Stimulated activated CD8-positive, alpha-beta memory T cell treated with anti-CD3 and anti-CD28 coated beads, Interleukin-12 subunit alpha, Interleukin-12 subunit beta, amount 100 ng/mL, for 4 hours (primary cell): ENCODE results near the gene SGSH.

Source experiments
- DNase-seq: peaks from one replicate; pipeline ENCODE4 v3.0.0-alpha.2; 2020; ENCODE audit warnings: low read depth

The SGSH gene

DNA sequence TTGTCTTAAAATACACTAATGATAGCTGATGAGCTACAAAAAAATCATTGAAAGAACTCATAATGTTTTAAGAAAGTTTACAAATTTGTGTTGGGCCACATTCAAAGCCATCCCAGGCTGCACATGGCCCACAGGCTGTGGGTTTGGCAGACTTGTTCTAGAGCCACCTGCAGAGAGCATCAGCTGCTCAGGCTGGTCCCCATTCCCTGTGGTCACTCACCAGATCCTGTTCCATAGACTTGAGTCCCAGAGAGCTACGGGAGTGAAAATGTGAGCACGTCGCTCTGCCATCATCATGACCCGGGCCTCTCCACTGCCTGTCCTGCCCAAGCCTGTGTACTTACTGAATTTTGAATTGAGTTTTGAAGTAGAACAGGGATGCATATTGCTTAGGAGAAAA, 7.0 kb upstream of the SGSH start:
- no peak for DNase-seq

DNA sequence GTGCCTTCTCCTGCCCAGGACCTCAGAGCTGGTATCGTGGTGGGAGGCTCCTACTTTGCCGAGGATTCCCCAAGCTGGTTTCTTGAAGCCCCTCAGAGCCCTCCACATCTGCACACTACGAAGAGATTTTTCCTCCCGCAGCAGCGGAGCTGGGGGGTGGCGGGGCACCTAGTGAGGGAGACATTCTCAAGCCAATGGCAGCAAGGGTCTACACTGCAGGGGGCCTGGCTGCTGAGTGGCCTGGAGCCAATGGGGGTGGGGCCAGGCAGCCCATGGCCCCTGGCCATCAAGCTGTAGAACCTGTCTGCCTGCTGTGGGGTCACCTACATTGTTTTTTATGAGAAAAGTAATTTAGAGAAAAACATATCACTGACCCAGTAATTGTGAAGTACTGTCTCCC, 5.1 kb upstream of the SGSH start:
- DNase-seq = no peak

DNA sequence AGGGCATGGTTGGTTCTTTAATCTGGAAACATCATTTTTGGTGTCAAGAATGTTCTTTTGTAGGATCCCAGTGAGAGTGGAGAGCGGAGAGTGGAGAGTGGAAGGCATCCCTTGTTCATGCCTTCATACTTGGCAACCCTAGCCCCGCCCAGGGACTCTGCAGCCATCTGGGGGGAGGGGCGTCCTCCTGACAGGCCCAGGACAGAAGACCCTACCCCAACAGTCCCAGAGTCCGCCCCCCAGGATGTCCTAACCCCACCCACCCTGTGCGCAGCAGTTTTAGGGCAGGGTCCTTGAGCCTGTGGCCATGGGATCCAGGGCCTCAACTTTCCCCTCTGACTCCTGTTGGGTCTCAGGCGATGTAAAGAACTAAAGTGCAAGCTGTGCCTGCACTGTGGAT, 4.5 kb upstream of the SGSH start:
- DNase-seq = no peak

DNA sequence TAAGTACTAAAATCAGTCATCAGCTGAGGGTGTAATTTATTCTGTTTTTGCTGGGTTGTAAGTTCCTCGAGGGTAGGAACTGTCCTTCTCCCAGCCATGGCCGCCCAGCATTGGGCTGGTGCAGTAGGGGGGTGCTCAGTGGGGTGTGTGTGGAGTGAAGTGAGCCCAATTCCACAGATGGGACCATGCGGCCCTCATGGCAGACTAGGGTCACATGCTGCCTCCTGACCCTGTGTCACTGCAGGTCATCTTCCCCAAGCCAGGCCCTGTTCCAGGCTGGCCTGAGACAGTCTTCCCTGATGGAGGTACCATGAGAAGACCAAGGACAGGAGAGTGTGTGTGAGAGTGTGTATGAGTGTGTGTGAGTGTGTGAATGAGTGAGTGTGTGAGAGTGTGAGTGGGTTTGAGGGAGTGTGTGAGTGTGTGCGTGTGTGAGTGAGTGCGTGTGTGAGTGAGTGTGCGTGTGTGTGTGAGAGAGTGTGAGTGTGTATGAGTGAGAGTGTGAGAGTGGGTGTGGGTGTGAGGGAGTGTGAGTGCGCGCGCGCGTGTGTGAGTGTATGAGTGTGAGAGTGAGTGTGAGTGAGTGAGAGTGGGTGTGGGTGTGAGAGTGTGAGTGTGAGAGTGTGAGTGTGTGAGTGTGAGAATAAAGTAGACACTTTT, 3.8 kb upstream of the SGSH start:
- no peak for DNase-seq

DNA sequence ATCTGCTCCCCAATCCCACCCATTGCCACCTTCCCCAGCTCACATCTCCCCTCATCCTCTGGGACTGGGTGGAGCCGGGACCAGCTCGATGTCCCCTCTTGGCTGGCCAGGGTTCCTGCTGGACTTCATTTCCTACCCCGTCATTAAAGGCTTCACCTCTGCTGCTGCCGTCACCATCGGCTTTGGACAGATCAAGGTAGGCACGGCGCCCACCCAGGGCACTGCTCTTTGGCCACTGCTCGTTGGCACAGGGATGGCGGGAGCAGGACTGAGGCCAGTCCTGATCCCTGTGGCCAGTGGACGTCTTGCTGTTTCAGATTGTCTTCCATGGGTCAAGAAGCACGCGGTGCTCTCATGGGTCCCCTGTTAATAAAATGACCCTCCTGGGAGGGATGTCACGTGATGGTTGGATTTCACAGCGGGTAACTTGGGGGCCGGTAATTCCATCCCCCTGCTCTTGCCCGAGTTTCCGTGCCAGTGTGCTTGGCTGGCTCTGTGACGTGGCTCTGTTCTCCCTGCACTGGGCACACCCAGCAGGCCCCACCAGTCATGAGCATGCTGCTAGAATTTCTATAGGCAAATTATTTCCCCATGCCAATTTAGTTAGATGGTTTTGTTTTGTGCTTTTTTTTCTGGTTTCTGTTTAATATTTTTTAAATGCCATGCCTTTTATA, 3.1 kb upstream of the SGSH start:
- DNase-seq = no peak

DNA sequence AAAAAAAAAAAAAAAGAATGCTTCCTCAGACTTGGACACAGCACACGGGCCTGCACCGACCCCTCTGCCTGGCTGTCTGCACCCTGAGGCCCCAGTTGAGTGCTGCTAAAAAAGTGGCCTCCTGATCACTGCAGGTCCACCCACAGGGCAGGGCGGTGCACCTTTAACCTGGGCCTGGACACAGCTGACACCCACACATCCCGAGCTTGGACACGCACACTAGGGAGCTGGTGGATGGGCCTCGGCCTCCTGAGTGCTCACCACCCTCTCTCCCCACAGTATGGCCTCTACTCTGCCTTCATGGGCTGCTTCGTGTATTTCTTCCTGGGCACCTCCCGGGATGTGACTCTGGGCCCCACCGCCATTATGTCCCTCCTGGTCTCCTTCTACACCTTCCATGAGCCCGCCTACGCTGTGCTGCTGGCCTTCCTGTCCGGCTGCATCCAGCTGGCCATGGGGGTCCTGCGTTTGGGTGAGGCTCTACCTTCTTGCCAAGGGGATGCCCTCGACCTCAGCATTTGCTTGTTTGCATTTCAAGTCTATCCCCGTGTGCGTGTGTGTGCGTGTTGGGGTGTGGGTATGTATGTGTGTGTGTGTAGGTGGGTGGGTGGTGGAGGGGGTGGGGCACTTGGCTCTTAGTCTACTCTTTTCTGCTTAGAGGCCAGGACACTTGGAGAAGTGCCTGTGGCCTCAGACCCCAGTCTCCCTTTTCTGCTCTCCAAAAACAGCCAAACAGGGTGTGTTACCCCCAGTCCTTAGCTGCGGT, 2.4 kb upstream of the SGSH start:
- no peak for DNase-seq

DNA sequence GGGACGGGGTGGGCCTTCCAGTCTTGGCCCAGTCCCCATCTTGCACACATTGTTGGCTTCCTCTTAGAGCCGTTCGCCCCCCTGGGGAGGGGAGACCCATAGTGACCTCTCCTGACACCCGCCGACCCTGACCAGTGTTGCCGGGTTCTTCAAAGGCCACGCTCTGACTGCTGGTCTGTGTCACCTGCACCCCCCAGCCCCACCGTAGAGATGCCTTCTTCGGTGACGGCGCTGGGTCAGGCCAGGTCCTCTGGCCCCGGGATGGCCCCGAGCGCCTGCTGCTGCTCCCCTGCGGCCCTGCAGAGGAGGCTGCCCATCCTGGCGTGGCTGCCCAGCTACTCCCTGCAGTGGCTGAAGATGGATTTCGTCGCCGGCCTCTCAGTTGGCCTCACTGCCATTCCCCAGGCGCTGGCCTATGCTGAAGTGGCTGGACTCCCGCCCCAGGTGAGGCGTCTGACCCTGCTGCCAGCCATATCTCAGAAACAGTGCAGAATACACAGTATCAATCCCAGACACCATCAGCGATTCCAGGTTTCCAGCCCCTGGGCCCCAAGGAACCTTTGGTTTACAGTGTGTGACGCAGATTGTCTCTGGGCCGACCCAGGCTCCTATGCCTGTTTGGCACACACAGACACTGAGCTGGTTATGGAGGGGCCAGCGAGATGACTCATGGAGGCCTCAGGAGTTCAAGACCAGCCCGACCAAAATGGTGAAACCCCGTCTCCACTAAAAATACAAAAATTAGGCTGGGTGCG, 1.4 kb upstream of the SGSH start:
- DNase-seq = no peak

DNA sequence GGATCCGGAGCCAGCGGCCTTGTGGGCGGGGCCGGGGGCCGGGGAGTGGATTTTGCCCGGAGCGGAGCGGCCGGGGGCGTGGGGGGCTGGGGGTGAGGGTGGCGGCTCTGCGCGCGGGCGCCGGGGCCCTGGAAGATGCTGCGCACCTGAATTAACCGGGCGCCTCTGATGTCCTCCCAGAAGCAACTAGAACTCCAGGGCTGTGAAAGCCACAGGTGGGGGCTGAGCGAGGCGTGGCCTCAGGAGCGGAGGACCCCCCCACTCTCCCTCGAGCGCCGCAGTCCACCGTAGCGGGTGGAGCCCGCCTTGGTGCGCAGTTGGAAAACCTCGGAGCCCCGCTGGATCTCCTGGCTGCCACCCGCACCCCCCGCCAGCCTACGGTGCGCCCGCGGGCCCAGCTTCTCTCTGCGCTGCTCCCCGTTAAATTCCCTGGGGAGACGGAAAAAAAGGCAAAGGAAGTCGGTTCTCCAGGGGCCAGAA, 643 bp upstream of the SGSH start:
- no peak for DNase-seq

DNA sequence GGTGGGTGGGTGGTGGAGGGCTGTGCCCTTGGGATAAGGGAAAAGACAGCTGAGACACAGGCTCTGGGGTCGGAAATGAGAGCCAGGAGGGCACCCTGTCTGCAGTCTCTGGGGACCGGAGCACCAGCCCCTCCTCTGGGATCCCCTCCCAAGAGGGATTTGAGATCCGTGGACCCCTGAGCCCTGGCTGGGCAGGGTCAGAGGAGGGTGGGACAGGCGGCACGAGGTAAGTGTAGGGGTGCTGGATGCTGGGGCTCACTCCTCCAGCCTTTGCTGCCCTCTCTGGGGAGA, 425 bp downstream of the SGSH start:
- DNase-seq = no peak

DNA sequence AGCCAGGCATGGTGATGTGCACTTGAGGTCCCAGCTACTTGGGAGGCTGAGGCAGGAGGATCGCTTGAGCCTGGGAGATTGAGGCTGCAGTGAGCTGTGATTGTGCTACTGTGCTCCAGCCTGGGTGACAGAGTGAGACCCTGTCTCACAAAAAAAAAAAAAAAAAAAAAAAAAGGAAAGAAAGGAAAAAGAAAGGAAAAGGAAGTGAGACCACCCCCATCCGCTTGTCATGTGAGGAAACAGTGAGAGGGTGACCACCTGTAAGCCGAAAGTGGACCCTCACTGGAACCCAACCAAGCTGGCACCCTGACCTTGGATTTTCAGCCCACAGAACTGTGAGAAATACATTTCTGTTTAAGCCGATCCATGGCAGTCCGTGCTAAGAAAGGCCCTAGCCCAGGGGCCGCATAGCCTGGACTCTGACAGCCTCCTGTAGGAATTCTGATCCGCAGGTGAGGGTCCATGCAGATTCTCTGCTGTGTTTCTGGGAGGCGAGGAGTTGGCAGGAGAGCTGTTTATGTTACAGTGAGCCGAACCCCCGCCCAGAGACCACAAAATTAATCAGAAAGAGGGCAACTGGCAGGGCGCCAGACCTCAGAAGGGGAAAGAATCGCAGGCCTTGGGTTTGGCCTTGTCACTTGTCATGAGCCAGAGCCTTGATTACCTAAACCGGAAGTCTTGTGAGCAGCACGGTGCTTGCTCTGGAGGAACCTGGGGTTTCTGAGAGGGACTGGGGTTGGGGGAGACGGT, 945 bp downstream of the SGSH start:
- DNase-seq = peak; percentile 89

DNA sequence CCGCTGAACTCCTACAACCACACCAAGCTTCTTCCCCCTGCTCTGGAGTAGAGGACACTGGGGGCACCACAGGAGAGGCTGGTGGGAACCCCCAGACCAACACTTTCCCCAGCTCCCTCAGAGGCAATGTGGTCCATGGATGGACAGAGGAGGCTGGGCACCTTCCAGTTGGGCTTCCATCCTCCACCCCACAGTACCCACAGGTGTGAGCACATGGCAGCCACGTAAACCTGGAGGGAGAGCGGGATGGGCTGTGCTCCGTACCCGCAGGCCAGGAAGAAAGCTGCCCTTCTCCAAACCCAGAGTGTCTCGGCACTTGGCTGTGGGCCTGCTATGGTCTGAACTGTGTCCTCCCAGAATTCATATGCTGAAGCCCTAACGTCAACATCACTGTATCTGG, 1.7 kb downstream of the SGSH start:
- DNase-seq = no peak

DNA sequence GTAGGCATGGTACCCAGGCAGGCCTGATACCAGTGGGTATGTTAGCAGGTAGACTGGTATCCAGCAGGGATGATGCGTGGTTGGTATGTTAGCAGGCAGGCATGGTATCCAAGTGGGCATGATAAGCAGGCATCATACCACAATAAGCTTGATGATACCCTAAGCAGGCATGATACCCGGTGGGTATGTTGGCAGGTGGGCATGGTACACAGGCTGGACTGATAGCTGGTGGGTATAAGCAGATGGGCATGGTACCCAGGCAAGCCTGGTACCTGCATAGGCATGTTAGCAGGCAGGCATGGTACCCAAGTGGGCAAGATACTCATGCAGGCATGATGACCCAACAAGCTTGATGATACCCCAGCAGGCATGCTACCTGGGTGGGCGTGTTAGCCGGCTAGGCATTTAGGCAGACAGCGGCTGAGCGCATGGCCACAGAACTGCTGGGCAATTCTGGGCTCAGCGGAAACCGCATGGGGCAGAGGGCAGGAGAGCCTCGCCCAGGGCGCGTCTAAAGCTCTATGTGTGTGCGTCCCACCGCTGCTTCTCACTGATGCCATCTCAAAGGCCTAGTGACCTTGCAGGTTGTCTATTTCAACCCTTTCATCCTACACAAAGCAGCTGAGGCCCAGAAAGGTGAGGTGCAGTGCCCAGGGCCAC, 2.3 kb downstream of the SGSH start:
- DNase-seq = no peak

DNA sequence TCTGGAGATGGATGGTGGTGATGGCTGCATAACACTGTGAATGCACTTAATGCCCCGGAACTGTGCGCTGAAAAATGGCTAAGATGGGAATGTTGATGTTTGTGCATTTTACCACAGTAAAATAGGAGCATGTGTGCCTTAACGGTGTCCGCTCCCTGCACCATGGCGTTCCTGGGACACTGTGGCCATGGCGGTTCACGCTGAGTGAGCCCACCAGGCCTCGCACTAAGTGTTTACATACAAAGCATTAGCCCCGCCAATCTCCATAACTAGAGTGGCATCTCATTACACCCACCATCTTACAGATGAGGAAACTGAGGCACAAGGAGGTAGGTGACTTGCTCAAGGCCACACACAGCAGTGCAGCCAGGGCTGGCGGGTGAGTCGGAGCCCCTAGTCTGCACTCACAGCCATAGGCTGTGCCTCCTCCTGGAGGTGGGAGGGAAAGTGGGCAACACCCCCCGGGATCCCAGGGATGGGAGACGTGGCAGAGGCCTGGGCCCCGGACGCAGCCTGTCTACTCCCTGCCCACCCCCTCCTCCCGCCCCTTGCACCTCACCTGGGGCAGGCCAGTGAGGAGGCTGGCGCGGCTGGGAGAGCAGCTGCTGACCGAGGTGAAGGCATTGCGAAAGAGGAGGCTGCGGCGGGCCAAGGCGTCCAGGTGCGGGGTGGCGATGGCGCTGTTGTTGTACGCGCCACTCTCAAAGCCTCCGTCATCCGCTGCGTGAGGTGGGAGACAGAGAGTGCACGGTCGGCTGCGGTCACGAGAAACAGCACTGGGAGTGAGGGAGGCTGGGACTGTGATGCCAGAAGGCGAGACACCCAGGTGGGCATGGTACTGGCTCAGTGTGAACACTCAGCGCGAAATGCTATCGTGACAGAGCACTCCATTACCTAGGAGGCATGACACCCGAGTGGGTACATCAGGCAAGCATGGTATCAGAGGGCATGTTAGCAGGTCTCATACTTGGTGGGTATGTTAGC, 3.4 kb downstream of the SGSH start:
- no peak for DNase-seq

DNA sequence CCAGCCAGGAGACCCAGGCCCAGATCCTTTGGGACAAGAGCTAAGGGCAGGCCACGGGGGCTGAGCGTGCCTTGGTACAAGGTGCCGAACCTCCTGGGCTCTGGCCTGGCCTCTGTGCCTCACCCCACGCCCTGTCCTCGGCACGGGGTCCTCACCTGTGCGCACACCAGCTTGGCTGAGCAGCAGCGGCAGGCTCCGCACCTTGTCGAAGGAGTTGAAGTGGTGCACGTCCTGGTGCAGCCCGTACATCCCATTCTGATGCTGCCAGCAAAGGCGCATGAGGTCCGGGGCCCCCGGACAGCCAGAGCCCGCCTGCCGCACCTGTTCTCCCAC, 5.3 kb downstream of the SGSH start:
- DNase-seq = no peak

DNA sequence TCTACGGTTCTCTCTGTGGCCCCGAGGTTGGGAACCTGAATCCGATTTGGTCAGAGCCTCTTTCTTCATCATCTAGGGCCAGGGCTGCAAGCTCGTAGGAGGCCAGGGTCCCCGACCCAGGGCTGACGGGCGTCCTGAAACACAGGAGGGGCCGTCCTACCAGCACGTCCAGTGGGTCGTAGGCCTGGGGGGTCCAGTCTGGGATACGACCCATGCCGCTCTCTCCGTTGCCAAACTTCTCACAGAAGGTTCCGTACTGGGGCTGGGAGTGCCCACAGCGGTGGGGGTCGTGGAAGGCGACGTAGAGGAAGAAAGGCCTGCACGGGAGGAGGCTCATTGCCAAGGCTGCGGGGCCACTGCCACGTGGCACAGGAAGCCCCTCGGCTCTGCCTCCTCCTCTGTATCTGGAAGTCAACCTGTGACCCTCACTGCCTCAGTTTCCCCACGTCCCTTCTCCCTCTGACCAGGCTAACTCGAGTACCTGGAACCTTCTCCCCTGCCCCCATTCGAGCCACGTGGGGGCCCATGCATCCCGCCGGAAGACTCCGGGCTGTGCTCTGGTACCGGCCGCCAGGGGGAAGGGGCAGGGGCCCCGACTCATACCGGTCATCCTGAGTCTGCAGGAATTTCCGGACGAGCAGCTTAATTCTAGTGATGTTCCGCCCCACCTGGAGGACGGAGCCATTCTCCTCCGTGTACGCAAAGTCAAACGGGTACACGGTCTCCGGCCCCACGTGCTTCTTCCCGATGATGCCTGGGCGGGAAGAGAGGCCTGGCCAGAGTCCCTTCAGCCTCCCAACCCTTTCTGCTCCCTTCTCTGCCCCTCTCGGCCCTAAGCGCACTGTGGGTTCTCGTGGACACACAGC, 5.9 kb downstream of the SGSH start:
- DNase-seq = no peak

DNA sequence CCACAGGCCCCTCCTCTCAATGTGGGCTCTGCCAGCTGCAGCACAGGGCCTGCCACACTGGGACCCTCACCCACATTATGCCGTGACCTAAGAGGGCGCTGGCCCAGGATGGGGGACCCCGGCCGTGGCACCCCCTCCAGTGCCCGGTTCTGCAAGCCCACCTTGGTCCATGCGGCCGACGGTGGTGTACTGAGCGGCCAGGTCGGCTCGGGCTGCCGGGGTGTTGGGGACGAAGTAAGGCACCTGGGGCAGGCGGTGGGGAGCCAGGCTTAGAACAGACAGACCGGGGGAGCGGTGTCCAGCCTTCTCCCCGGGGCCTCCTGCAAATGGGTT, 6.5 kb downstream of the SGSH start:
- no peak for DNase-seq

DNA sequence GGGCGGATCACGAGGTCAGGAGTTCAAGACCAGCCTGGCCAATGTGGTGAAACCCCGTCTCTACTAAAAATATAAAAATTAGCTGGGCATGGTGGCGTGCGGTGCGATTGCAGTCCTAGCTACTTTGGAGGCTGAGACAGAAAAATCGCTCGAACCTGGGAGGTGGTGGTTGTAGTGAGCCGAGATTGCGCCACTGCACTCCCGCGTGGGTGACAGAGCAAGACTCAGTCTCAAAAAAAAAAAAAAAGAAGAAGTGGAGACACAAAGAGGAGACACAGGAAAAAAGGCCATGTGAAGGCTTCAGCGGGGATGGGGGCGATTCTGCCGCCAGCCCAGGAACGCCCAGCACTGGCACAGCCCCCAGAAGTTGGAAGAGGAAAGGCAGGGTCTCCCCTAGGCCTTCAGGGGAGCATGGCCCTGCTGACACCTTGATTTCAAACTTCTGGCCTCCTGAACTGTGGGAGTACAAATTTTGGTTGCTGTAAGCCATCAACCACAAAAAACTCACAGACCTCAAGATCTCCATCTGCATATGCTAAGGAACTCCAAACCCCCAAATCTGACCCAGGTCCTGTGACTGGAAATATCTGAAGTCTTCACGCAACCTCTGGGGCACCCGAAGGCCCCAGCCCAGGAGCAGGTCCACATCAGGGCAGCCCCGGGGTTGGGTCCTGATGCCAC, 7.0 kb downstream of the SGSH start:
- DNase-seq = no peak

DNA sequence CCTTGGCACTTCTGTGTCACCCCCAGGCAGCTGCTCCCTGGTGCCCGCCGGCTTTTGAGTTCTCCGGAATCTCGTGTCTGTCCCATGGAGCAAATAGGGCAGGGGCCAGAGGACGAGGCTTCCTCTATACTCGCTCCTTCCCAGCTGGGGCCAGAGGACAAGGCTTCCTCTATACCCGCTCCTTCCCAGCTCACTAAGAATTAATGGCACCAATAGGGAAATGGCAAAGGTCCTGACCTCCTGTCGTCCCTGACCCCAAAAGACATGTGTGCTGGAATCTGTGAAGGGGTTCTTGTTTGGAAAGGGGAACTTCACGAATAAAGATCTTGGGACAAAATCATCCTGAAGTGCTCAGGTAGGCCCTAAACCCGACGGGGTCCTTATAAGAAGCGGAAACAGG, 7.6 kb downstream of the SGSH start:
- no peak for DNase-seq

DNA sequence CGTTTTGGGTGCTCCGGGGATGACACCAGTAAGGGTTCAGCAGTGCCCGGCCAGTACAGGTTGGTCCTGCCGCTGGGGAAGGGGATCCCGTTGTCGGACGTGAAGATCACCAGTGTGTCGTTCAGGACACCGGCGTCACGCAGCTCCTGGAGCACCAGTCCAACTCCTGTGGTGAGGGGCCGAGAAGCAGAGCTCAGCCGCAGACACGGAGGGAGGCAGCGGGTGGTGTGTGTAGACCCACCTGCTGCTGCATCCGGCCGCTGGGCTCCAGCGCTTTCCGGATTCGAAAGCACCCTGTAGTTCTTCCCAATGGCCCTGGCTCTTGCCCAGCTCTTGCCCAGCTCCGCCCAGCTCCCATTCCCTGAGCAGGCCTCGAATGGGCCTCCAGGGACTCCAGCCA, 8.0 kb downstream of the SGSH start:
- DNase-seq = no peak
